NB4 (cell line): ENCODE measurements around the gene RHOXF2B.

ENCODE experiments used
- POLR2A ChIP-seq: IDR thresholded peaks from 2 replicates; pipeline ENCODE4 v1.6.1; 2011; ENCODE audit warnings: mild to moderate bottlenecking; ENCODE audit not compliant: insufficient read length; ENCODE audit errors: extremely low read depth
- TF ChIP-seq, protein P1 (sequence below): IDR thresholded peaks from one replicate; pipeline ENCODE4 v1.5.1; 2012; ENCODE audit warnings: low read depth, low read length
- TF ChIP-seq, protein P2 (sequence below): IDR thresholded peaks from 2 replicates; pipeline ENCODE4 v1.6.1; 2011; ENCODE audit warnings: low read depth, low read length

DNA sequence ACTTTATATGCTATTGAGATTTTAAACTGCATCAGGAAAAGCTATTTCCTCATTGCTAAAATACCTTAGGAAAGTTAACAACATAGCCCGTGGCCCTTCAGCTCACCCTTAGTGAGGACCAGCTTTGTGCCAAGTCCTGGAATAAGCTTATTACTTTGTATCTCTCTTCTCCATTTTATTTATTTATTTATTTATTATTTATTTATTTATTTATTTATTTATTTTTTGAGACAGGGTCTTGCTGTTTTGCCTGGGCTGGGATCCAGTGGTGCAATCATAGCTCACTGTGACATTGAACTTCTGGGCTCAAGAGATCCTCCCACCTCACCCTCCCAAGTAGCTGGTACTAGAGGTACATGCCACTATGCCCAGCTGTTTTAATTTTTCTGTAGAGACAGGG lies 31.9 kb upstream of the RHOXF2B start:
- no peak for TF ChIP-seq POLR2A
- TF ChIP-seq, protein P1, sequence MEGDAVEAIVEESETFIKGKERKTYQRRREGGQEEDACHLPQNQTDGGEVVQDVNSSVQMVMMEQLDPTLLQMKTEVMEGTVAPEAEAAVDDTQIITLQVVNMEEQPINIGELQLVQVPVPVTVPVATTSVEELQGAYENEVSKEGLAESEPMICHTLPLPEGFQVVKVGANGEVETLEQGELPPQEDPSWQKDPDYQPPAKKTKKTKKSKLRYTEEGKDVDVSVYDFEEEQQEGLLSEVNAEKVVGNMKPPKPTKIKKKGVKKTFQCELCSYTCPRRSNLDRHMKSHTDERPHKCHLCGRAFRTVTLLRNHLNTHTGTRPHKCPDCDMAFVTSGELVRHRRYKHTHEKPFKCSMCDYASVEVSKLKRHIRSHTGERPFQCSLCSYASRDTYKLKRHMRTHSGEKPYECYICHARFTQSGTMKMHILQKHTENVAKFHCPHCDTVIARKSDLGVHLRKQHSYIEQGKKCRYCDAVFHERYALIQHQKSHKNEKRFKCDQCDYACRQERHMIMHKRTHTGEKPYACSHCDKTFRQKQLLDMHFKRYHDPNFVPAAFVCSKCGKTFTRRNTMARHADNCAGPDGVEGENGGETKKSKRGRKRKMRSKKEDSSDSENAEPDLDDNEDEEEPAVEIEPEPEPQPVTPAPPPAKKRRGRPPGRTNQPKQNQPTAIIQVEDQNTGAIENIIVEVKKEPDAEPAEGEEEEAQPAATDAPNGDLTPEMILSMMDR, result no peak
- TF ChIP-seq, protein P2, sequence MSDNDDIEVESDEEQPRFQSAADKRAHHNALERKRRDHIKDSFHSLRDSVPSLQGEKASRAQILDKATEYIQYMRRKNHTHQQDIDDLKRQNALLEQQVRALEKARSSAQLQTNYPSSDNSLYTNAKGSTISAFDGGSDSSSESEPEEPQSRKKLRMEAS, result no peak
